IPS-11a (cell line): ENCODE data around the gene ARL2BP.
A peak's percentile ranks its signal among the peaks of the same experiment; 100 is the strongest.

ENCODE experiments used
- H3K4me3 ChIP-seq: one replicate; pipeline ENCODE4 v1.5.1; 2013; ENCODE audit warnings: low read depth, low read length, control low read depth

ARL2BP gene

DNA sequence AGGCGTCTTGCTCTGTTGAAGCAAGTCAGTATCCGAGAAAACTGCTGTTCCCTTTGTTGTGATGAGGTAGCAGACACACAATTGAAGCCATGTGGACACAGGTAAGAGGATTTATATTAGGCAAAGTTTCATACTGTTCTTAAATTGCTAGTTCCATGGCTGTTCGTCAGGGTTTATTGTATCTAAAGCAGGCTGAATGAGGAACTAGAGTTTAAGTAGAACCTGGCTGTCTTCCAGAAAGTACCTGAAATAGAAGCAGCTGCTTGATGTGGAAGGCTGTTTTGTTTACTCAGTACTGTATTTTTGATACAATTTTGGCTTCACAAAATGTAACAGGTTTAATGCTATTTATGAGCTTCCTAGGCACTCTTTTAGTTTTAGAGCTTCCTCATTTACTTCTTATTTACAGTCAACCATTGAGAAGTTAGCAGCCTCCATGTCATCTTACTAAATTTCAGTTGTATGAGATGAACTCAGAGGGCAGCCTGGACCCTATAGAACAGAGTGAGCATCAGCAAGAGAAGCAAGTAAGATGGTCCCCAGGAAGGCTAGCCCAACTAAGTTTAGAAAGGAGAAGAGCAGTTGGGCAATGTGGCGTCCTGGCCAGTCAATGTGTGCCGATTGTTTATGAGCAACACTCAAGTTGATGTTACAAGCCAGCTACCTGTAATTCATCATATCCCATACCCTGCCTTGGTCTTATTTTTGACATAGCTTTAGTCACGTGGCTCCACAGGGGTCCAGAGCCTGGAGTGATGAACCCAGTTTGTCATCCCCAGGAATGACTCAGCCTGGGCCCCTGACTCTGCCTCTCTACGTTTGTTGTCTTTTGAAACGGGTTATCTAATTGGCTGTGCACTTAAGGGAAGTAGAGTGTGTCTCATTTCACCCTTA lies 9.7 kb upstream of the ARL2BP start:
- no peak overlapping the region for H3K4me3 ChIP-seq

DNA sequence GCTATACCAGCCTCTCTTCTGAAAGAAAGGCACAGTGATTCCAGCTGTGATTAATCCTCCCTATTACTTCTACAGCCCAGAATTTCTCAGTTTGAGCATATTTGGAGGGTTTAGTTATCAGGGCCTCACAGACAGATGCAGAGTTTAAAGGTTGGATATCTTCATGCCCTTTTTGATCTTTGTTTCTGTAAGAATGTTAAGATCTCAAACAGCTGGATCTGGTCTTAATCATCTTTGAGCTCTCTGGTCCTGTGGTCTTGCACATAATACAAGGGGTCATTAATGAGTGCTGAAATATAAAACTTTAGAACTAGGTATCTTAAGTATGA lies 9.1 kb upstream of the ARL2BP start:
- no peak overlapping the region for H3K4me3 ChIP-seq

DNA sequence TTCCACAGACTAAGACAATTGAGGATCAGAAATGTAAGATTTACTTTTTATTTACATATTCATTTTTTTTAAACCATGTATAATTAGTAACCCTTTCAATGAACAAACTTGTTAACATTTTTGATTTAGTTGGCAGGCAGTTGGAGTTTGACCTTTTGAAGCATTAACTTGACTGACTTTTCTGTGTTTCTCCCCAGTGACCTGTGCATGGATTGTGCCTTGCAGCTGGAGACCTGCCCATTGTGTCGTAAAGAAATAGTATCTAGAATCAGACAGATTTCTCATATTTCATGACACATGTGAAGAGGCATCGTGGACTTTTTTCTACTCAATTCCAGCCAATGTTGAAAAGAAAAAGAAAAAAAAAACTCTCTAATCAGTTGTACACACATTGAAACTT lies 6.4 kb upstream of the ARL2BP start:
- H3K4me3 ChIP-seq, result no peak overlapping the region

DNA sequence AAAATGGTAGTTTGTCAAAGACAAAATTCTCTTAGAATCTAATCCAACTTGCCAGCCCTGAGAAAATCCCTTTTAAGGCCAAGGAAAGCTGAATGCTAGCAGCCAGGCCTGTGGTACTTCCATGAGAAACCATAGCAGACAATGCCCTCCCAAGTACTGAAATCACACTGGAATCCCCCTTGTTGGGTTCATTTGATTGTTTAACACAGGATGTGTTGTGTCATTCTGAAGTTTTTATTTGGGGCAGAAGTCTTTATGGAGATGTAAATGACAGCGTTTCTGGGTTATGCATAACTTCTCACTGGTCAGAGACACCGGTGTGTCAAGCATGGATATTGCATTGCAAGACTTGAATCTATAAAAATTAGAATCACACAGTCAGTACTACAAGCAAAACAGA lies 6.0 kb upstream of the ARL2BP start:
- H3K4me3 ChIP-seq, result no peak overlapping the region

DNA sequence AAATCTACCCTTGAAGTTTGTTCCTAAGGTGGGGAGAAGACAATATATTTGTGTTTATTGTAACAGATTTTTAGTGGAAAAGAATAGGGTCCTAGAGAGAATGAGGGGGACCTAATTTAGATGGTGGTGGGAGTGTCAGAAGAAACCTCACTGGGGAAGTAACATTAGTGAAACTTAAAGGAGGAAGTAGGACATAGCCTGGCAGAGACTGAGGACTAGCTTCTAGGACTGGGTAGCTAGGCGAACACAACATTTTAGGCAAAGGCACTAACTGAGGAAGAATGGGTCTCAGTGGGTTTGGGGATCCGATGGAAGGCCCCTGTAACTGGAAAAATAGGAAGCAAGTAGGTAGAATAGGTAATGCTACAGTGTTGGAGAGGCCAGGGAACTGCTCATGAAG lies 4.2 kb upstream of the ARL2BP start:
- H3K4me3 ChIP-seq, result no peak overlapping the region

DNA sequence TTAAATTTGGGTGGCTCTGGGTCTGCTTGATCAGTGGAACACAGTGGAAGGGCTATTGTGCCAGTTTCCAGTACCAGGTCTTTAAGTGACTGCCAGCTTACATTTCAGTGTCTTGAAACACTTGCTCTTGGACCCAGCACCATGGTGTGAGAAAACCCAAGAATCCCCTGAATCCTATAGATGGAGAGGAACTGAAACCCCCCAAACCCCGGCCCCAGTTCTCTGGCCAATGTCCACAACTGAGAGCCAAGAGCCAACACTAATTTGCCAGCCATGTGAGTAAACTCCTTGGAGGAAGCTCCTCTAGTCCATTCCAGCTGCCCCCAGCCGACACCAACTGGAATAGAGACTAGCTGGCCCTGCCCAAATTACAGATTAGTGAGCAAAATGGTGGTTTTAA lies 2.4 kb upstream of the ARL2BP start:
- H3K4me3 ChIP-seq, result no peak overlapping the region

DNA sequence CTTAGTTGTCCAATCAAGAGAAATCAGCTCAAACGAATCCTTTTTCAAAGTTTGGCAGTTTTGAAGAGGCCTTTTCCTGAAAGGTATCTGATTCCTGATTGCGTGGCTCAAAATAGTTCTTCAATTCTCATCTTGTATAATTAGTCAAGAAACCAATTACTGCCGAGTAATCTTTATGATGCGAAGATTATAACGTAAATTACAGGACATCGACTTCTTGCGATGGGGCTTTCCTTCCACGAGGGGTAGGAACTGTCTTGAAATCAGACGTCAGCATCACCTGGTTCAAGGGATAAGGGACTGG lies 644 bp upstream of the ARL2BP start:
- peak overlapping the region; percentile 31 for H3K4me3 ChIP-seq

DNA sequence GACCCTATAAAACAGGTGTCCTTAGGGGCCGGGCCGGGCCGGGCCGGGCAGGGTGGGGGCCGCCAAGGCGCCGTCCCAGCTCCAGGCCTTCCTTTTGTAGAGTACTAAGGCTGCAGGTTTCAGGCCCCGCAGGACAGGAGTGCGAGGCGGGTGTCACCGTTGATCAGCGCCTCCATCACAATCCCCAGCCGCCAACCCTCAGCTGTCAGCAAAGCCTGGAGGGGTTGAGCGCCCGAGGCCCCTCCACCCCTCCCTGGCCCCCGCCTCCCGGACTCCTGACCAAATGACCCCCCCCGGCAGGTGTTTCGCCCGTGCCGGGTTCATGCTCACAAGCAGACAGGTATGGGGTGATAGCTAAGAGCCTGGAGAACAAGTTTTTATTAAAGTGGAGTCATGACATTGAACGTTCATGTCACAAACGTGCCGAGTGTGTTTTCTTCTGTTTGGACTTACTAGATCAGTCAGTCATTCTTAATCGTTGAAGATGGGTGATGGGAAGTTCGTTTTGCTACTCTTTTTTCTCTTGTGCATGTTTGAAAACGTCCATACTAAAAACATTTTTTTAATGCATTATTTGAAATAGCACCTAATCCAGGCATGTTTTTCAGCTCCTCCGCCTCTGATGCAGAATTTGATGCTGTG lies 534 bp downstream of the ARL2BP start:
- H3K4me3 ChIP-seq, result peak overlapping the region; percentile 55

DNA sequence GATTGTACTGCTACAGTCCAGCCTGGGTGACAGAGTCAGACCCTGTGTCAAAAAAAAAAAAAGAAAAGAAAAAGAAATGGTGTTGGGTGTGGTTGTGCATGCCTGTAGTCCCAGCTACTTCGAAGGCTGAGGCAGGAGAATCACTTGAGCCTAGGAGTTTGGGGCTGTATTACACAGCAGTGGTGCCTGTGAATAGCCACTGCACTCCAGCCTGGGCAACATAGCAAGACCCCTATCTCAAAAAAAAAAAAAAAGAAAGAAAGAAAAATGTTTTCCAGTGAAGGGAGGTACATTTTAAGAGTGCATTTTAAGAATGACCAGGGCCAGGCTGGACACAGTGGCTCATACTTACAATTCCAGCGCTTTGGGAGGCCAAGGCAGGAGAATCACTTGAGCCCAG lies 6.3 kb downstream of the ARL2BP start:
- no peak overlapping the region for H3K4me3 ChIP-seq

DNA sequence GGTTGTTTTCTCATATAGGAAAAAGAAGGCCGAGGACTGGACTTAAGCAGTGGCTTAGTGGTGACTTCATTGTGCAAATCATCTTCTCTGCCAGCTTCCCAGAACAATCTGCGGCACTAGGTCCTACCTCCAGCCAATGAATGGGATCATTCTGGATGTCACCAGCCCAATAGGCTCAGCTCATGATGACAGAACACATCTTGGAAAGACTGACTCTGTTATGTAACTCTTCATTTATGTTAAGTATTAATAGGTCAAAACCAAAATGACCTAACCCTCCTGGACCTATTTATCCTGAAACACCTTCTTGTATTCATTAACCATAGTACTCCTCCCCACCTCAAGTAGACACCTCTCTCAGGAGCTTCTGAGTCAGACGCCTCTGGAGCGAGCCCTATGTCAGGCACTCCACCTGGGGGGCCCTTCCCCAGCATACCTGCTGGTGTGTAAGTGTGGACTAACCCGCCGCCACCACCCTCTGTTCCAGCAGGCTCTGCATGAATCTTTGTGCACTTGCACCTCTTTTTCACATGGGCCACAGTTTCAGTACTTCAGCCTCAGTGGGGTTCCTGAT lies 7.2 kb downstream of the ARL2BP start:
- H3K4me3 ChIP-seq, result no peak overlapping the region

DNA sequence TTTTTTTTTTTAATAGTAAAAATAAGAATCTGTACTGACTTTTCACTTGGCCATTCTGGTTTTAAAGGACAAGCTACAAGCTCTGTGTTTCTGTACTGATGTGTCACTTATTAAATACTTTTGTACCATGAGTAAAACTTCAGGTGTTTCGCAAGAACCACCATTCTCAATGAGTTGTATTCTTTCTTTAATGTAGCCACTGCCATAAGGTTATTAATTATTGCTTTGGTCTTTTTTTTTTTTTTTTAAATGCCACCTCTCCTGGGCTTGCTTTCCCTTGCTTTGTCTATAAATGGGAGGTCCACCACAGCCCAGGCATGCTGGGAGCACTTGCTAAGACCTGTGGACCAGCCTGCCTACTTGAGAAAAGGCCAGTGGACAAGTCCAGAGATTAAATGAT lies 8.4 kb downstream of the ARL2BP start:
- H3K4me3 ChIP-seq, result no peak overlapping the region

DNA sequence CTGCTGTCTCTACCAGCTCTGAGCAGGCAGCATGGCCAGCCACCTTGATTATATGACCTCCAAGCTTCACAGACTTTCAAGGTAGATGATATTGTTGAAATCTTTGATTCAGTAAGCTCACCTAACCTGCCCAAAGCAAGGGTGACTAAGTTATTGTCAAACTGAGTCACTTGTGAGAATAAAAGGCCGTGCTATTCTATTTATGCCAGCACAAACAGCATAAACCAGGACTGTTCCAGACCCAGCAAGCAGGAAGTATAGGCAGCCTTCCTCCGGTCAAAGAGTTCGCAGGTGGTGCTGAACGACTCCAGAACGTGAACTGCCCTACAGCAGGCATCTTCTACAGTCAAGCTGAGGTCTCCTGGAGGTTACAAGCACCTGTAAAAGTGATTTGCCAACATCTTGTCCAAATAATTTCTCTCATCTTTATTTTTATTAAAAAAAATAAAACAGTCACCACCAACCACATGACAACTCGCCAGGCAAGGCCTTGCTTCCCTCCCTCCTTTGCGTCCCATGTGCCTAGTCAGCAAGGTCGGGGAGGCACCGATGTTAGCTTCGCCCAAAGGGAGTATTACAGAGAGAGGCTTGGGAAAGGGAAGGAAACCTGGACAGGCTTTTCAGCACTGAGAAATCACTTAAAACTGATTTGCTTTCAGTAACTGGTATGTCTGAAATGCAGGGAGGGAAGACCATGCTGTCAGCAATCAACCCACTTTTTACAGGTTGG lies 10.8 kb downstream of the ARL2BP start:
- H3K4me3 ChIP-seq, result no peak overlapping the region

DNA sequence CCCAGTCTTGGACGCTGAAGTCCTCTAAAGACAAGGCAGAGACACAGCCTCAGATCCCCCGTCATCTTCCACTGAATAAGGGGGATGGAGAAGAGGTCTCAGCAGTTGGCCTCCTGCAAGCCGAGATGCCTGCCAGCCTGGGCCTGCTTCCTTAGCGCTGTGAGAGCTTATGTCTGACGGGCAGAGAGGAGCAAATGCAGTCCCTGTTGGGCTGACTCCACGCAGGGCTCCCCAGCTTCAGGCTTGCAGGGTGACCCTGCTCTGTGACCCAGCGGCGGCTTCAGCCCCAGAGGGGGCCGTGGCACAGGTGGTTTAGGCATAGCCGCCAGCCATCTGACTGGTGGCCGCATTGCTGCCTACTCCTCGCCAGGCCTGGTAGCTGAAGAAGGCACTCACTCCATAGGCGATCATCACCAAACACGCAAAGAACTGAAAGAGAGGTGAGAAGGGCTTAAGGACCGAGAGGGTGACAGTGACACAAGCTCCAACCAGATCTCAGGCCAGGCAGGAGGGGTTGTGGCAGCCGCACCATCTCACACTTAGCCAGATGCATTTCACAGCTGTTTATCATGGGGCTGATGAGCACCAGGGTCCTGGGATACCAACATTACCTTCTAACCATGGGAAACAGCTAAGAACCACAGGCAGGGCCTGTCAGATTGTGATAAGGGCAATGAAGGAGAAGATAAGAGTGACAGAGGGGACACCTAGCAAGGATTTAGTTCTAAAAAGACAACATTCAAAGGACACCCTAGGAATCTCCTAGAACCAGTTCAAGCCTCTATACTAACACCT lies 11.7 kb downstream of the ARL2BP start:
- H3K4me3 ChIP-seq, result no peak overlapping the region

DNA sequence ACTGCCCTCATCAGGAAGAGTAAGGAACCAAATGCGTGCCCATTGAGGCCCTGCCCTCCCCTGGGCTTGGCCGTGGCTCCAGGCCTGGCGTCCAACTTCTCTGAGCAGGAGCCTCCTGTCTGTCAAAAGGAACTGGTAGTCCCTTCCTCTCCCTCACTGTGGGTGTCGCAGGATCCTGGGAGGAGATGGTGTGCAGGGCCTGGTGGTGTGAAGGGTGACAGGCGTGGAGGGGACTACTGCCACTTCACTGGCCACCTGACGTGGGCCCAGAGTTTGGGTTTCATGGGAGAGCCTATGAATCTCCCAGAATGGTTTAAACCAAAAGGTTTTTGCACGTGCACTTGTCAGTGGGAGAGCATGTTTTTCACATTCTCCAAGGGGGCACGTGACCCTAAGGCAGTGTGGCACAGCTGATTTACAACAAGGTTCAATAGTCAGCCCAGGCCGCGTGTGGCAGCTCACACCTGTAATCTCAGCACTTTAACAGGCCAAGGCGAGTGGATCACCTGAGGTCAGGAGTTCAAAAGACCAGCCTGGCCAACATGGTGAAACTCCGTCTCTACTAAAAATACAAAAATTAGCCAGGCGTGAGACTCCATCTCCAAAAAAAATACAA lies 12.5 kb downstream of the ARL2BP start:
- H3K4me3 ChIP-seq, result no peak overlapping the region

DNA sequence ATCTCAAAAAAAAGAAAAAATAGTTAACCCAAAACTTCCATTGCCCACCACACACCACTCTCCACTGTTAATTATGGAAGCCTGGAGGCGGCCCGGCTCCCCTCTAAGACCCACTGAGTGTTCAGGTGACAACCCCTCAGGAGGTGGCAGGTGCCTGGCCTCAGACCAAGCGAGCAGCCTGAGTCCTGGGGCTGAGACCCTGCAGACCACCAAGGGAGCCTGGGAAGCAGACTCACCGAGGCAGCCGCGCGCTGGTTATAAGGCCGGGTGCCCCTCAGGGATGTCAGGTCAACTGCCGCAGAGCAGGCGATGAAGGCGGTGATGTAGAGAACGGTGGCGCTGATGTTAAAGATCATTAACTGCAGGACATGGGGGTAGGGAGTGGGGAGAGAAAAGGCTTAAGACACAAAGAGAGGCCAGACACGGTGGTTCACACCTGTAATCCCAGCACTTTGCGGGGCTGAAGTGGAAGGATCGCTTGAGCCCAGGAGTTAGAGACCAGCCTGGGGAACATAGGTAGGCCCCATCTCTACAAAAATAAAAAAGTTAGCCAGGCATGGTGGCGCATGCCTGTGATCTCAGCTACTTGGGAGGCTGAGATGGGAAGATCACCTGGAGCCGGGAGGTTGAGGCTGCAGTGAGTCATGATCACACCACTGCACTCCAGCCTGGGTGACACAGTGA lies 13.3 kb downstream of the ARL2BP start:
- no peak overlapping the region for H3K4me3 ChIP-seq

DNA sequence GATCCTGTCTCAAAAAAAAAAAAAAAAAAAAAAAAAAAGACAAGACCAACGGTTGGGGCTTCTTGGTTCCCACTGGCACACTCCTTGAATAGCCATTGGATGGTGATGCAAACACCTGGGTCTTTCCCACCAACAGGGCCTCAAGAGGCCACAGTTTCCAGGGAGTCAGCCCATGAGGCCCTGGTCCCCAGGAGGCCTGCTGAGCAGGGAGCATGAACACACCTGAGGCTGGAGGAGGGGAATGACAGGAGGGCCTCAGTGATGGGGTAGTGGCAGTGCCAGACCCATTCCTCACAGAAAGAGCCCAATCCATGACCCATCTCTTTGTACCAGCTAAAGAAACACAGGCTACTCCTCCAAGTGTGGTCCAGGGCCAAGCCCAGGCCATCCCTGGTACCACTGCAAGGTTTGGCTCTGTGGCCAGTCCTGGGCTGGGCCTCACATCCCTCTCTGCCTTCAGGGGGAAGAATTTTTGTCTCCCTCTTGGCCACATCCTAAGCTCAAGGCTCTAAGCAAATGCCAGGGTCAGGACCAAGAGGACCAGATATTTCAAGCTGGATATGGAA lies 13.9 kb downstream of the ARL2BP start:
- H3K4me3 ChIP-seq, result no peak overlapping the region

DNA sequence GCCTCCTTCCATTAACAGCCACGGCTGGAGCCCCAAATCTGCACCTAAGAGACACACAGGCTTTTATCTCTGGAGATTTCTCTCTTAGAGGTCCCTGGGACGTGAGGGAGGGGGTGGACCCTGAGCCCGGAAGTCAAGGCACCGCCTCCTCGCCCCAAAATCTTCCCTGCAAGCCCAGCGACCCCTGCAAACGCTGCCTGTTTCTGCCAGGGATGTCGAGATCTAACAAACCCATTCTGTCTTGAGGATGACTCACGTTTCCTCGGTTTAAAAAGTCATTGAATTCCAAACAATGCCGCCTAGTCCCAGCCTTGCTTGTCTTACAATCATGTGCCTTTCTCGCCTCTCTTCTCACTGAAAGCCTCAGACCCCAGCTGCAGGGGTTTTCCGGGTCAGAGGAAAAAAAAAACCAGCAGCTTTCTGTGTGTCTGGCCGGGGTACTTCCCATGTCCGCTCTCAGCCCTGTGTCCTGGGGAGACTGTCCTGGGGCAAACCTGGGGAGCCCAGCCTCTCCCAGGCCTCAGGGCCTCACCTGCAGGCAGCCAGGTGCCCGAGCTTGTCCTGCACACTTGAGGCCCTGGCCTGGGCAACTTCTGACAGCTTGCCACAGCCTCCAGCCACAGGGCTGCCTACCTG lies 15.4 kb downstream of the ARL2BP start:
- no peak overlapping the region for H3K4me3 ChIP-seq

DNA sequence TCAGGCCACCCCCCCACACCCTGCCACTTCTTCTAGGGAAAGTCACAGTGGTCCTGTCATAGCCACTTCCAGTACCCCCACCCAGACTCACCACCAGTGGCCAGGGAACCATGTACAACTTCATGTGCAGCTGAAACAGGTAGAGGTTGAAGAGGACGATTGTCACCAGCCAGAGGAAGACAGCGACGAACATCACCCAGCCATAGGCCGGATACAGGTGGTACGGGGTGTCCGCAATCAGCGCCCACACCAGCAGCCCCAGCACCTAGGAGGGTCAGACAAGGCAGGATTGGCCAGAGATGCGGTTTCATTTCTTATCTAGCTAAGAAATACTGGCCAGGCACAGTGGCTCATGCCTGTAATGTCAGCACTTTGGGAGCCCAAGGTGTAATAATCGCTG lies 16.7 kb downstream of the ARL2BP start:
- no peak overlapping the region for H3K4me3 ChIP-seq

DNA sequence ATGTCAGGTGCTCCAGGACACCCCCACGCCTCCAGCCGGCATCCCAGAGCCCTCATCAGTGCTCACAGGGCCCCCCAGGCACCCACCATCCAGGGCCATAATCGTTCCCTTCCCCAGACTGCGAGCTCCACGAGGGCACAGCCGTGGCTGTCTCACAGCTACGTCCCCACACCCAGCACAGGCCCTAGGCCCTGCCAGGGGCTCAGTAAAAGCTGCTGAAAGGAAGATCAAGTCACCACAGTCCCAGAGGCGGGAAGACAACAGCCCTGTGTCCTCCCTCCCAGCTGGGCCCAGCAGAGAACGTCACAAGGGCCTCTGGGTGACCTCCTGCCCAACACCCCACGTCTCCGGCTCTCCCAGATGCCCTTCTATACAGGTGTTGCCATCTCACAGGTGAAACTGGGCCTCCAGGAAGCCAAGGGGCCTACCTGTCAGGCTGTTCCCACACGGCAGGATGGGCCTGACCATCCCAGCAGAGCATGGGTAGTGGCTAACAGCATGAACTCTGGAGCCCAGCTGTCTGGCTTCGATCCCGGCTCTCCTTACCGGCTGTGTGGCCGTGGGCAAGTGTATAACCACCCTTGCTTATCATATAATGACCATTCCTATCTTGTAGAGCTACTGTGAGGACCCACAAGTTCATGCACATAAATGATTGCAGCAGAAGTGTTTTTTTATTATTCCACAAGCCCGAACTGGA lies 17.9 kb downstream of the ARL2BP start:
- H3K4me3 ChIP-seq, result no peak overlapping the region
